Breast epithelium (tissue), 3 donors: Measurements from ENCODE around the gene ST6GAL1.

ENCODE experiments used
- CTCF ChIP-seq, 3 donors: fragments of 450-650 bp; IDR thresholded peaks; one replicate each; pipeline ENCODE4 v1.5.1; 2016 to 2017; ENCODE audit warnings: antibody characterized with exemption in 3 of 3, mild to moderate bottlenecking in 3 of 3, moderate library complexity in 3 of 3
- POLR2A ChIP-seq: fragments of 450-650 bp; IDR thresholded peaks from one replicate; pipeline ENCODE4 v1.6.1; 2016; ENCODE audit warnings: antibody characterized with exemption, mild to moderate bottlenecking, moderate library complexity

- TF ChIP-seq POLR2A: no peak
- TF ChIP-seq CTCF (IDR thresholded peaks at IDR 0.05): no peak
Measured at GRCh38 chr3:186988806-186989205, 58.5 kb downstream of the ST6GAL1 start.
